Stomach (tissue), 4 donors: ENCODE data around the gene PLPPR1.

Experiments
- EP300 ChIP-seq: sonication (generic); formaldehyde crosslinking; IDR thresholded peaks from one replicate; pipeline ENCODE4 v1.6.1; 2017; ENCODE audit warnings: antibody characterized with exemption
- TF ChIP-seq, protein P1 (sequence below), 7 experiments: fragments of 450-650 bp in 4 of 7; fragments of 200-600 bp in 3 of 7; sonication (generic) in 3 of 7; IDR thresholded peaks; one replicate each; pipeline ENCODE4 v1.5.1; 2016 to 2019; ENCODE audit warnings: antibody characterized with exemption in 7 of 7, control low read depth in 2 of 7, mild to moderate bottlenecking in 1 of 7

DNA sequence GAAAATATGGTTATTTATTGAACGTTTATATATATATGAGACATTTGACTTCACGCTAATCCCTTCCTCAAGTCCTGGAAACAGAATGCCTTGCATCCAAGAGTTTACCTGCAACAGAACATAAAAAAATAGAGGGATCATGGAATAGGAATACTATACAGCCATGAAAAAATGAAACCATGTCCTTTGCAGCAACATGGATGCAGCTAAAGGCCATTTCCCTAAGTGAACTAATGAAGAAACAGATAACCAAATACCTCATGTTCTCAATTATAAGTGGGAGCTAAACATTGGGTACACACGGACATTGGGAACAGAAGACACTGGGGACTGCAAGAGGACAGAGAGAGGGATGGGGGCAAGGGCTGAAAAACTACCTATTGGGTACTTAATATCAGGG lies 343.3 kb downstream of the PLPPR1 start:
- TF ChIP-seq EP300 = no peak
- TF ChIP-seq, protein P1, sequence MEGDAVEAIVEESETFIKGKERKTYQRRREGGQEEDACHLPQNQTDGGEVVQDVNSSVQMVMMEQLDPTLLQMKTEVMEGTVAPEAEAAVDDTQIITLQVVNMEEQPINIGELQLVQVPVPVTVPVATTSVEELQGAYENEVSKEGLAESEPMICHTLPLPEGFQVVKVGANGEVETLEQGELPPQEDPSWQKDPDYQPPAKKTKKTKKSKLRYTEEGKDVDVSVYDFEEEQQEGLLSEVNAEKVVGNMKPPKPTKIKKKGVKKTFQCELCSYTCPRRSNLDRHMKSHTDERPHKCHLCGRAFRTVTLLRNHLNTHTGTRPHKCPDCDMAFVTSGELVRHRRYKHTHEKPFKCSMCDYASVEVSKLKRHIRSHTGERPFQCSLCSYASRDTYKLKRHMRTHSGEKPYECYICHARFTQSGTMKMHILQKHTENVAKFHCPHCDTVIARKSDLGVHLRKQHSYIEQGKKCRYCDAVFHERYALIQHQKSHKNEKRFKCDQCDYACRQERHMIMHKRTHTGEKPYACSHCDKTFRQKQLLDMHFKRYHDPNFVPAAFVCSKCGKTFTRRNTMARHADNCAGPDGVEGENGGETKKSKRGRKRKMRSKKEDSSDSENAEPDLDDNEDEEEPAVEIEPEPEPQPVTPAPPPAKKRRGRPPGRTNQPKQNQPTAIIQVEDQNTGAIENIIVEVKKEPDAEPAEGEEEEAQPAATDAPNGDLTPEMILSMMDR (IDR thresholded peaks at IDR 0.05) = no peak
